ENCODE data around the gene TPM2.

Gene TPM2

GRCh38 chr9:35717132-35717870, 27.6 kb upstream of the TPM2 start:
- DNase-seq: no peak

DNA sequence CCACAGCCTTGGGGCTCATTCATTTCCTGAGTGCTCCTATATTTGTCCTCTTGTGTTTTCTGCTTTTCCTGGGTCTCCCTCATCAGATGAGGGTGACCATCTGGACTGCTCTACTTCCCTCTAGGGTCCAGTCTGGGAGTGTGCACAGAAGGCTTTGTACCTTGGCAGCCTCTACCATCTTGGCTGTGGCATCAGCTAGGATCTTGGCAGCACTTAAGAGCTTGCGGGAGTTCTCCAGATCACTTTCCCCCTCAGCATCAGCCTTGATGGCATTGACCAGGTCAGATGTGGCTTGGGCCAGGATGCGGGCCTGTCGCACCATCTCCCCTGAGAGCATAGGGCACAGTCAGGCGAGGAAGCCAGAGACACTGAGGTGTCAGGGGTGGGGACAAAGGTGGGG, 26.5 kb upstream of the TPM2 start:
- no peak for DNase-seq

DNA sequence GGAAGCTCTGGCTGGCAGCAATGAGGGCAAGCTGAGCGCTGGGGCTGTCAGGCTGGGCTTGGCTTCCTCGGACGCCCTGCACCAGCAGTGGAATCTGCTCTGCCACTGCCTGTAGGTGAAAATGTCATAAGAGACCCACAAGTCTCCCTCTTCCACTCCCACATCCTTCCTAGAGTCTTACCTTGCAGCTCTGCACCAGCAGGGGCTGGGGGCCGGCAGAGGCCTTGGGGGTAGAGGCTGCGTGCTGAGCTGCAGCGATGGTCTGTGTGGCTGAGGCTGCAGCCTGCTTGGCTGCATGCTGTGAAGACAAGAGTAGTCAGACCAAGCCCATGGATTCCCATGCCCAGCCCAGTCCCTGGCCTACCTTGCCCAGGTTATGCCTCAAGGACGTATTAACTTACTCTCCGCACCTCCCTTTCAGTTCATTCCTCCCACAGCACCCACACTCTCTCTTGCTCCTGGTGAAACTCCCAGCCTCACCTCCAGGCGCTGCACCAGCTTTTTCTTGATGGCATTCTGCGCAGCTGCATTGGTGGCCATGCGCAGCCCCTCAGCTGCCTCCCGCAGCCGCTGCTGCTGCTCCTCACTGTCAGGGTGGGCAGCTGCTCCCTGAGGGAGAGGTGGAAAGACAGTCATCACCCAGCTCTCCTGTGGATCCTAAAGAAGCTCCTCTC, 25.0 kb upstream of the TPM2 start:
- no peak for DNase-seq

- DNase-seq: no peak
Measured at GRCh38 chr9:35714123-35714522, 24.4 kb upstream of the TPM2 start.

DNA sequence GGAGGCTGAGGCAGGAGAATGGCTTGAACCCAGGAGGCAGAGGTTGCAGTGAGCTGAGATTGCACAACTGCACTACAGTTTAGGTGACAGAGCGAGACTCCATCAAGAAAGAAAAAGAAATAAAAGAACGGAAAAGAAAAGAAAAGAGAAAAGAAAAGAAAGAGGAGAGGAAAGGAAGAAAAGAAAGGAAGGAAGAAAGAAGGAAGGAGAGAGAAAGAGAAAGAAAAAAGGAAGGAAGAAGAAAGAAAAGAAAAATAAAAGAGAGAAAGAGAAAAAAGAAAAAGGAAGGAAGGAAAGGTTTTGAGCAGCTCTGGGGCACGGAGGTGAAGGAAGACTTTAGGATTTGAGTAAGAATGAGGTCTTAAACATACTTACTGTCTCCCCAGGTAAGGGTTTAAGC, 23.9 kb upstream of the TPM2 start:
- DNase-seq: no peak

GRCh38 chr9:35712762-35713400, 23.2 kb upstream of the TPM2 start:
- no peak for DNase-seq

GRCh38 chr9:35711501-35712428, 22.0 kb upstream of the TPM2 start:
- no peak for DNase-seq

DNA sequence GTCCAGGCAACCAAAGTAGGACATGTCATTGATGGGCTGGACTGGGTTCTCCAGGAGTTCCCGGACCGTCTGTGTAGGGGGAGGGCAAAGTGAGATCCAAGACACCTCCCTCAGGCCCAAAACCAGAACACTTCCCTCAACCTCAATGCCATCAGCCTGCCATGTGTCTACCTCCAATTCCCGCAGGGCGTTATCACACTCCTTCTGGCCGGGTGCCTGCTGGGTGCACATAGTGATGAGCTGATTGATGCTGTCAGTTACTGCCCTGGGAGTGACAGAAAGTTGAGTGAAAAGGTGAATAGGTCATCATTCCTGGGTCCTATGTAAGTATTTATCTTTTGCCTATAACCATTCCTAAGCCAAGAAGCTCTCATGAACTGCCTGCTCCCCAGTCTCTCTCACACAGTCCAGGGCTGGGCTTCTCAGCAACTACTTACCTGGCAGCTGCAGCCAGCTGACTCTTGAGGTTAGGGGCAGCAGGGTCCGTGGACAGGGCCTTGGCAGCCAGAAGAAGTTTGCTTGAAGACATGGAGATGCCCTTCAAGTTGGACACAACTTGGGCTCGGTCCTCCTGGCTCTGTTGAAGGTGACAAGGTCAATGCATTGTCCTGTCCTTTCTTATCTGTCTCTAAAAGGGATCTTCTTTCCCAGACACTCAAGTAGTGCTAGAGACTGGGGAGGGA, 21.2 kb upstream of the TPM2 start:
- no peak for DNase-seq

GRCh38 chr9:35708146-35708545, 18.4 kb upstream of the TPM2 start:
- DNase-seq: no peak

GRCh38 chr9:35706951-35707350, 17.2 kb upstream of the TPM2 start:
- no peak for DNase-seq

DNA sequence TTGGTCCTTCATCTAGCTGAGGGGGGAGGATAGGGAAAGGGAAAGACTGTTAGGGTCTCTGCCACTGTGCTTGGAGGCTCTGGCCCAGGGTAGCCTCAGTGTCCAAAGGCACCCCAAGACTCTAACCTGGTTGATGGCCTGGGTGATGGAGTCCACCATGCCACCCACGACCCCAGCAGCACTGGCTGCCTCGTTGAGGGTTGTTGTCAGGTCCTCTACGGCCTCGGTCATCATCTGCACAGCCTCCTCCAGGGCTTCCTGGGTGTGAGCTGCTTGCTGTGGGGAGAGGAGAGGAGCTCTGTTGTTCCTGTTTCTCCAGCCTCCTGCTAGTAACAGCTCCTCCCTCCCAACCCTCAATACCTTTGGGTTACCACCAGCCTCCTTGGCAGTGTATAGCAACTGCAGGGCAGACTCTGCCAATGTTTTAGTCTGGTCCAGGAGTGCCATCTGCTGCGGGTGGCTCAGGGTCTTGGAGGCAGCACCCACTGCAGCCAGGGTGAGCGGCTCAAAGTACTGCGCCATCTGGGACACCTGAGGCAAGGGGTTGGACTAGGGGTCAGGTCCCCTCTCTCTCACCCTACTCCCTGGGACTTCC, 16.2 kb upstream of the TPM2 start:
- DNase-seq: no peak

DNA sequence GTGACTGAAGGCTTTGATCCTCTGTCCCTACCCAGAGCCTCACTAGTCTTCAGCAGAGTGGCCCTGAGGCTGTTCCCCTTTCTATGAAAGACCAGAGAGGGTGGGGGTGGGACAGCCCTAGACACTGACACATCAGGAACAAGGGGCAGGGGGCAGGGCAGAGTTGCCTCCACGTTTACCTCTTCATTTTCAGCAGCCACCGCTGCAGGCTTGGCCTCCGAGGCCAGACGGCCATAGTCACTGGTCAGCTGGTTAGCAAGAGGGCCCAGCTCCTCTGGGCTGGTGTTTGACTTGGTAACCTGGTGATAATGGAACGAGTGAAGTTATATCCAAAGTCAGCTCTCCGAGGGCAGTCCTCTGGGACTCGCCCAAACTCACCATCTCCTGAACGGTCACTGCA, 15.6 kb upstream of the TPM2 start:
- no peak for DNase-seq

- no peak for DNase-seq
Measured at GRCh38 chr9:35703906-35704672, 14.4 kb upstream of the TPM2 start.

DNA sequence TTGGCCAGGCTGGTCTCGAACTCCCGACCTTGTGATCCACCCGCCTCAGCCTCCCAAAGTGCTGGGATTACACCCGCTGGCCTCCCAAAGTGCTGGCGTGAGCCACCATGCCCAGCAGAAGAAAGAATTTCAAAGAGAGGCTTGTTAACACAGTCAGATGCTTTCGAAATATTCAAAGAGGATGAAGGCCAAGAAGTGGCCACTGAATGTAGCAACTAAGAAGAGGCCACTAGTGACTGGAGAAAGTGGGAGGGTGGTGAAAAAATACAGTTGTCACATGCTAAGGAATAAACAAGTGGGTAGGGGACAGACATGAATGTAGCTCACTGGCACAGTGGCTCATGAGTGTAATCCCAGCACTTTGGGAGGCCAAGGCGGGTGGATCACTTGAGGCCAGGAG, 13.0 kb upstream of the TPM2 start:
- DNase-seq: no peak

DNA sequence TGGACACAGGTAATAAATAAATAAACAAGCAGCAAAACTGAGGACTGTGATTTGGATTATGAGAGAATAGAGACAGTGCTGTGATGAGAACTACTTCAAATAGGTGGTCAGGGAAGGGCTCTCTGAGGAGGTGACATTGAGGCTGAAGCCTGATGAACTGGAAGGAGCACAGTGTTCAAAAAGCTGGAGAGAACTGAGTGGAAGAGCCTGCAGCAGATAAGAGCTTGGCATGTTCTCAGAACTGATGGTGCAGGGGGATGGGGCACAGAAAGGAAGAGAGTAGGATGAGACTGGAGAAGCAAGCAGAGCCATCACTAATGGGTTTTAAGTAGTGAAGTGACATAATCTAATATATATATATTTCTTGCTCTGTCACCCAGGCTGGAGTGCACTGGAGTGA, 11.2 kb upstream of the TPM2 start:
- DNase-seq: no peak

- DNase-seq: no peak
Measured at GRCh38 chr9:35700031-35700430, 10.3 kb upstream of the TPM2 start.

- no peak for DNase-seq
Measured at GRCh38 chr9:35698231-35698630, 8.5 kb upstream of the TPM2 start.

DNA sequence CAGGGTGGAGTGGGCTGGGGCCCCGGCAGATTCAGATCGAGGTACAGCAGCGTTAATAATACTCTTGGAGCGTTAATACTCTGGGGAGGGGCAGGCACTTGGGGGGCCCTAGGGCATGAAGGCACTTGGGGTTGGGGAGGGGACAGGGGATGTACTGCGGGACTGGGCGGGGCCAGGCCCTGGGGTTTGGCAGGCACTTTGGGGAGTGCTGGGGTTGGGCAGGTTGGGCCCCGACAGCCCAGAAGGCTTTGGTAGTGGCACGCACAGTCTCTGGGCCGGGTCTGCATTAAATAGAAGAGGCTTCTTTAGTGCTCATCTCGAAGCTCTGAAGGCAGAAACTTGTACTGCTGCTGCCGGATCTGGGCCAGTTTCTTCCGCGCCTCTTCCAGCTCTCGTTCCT, 7.8 kb upstream of the TPM2 start:
- DNase-seq: no peak

DNA sequence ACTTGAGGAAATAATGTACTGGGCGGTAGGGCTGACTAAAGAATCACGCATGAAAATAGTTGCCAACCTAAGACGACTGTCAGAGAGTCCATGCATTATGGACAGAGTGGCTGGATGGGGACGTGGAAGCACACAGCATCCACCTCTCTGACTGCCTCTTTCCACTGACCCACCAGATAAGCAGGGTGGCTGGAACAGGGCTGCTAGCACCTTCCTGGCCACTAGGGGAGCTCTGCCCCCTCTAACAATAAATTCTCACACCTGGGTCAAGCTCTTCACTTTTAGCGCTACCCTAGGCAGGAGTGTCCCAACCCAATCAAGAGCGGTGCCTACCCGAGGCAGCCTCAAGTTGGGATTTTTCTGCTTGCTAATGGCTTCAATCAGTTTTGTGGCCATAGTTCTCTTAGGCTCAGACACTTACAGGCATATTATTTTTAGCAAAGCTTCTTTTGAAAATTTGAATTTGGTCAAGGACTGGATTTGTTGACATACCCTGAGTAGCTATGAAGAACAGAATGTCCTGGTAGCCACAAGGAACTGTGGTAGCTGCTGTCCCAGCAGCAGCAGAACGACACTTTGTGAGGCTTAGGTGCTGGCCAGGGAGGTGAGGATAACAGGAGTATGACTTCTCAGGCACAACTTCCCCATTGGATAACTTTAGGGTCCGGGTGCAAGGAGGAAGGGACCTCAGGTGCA, 6.9 kb upstream of the TPM2 start:
- no peak for DNase-seq

DNA sequence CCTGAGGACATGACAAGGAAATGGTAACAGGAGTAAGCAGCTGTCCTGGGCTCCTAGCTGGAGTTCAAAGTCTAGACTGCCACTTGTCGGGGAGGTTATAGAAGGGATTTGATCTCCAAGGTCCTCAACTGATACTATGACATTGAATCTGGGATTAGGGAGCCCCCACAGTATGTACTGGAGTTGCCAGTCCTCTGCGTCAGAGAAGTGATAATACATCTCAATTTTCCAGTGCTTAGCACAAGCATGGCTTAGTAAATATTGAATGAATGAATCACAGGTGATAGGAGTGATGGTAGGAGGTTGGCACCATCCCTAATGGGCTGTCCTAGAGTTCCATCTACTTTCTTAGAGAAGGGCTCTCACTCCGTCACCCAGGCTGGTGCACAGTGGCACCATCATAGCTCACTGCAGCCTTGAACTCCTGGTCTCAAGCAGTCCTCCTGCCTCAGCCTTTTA, 6.2 kb upstream of the TPM2 start:
- DNase-seq: no peak
